ENCODE data around the gene NCBP2.

Gene NCBP2

GRCh38 chr3:196886144-196886543, 56.2 kb downstream of the NCBP2 start:
- Histone ChIP-seq H3K4me3 (ENCODE audit: insufficient read depth, low read depth, low read length, poor library complexity, severe bottlenecking) (no peak overlapping the region), H3K36me3 (ENCODE audit: control insufficient read depth, insufficient read depth, low read length) (peaks cover 22% of the 10 kb centered on the region), H3K4me1 (ENCODE audit: control insufficient read depth, insufficient read depth, low read length, poor library complexity, severe bottlenecking) (no peaks in the 10 kb centered on the region), H3K9me3 (ENCODE audit: control insufficient read depth, low read length) (no peaks in the 10 kb centered on the region), H3K27ac (ENCODE audit: insufficient read depth, low read length, poor library complexity, severe bottlenecking) (no peak overlapping the region), H3K27me3 (replicated peaks; ENCODE audit: control insufficient read depth, insufficient read depth, low read length, poor library complexity, severe bottlenecking) (no peaks in the 10 kb centered on the region)
- no peak for DNase-seq
